Liver (tissue), 3 donors: ENCODE measurements around the gene NAXD.

Experiments
- CTCF ChIP-seq: fragments of 150-350 bp; IDR thresholded peaks from 2 replicates; pipeline ENCODE4 v1.5.1; 2017; ENCODE audit warnings: improper control_type of control experiment, low read depth, low read length; ENCODE audit not compliant: missing input control
- FOXA1 ChIP-seq: IDR thresholded peaks from 2 replicates; pipeline ENCODE4 v1.6.1; 2016; ENCODE audit warnings: antibody characterized with exemption
- GABPA ChIP-seq, 2 donors: IDR thresholded peaks in 1 of 2; conservative IDR thresholded peaks in 1 of 2; 2 replicates each; pipeline ENCODE4 v1.6.1; 2016; ENCODE audit warnings: antibody characterized with exemption in 2 of 2, mild to moderate bottlenecking in 1 of 2, moderate library complexity in 1 of 2
- HNF4A ChIP-seq, 2 donors: conservative IDR thresholded peaks; 2 replicates each; pipeline ENCODE4 v1.6.1; 2016; ENCODE audit warnings: antibody characterized with exemption in 2 of 2, mild to moderate bottlenecking in 2 of 2
- JUND ChIP-seq, 2 donors: IDR thresholded peaks; 2 replicates each; pipeline ENCODE4 v1.6.1; 2016; ENCODE audit warnings: antibody characterized with exemption in 2 of 2
- SP1 ChIP-seq: IDR thresholded peaks from 2 replicates; pipeline ENCODE4 v1.6.1; 2018; ENCODE audit warnings: antibody characterized with exemption, mild to moderate bottlenecking
- TAF1 ChIP-seq: conservative IDR thresholded peaks from 2 replicates; pipeline ENCODE4 v1.6.1; 2016; ENCODE audit warnings: antibody characterized with exemption, mild to moderate bottlenecking
- ZBTB33 ChIP-seq: IDR thresholded peaks from 2 replicates; pipeline ENCODE4 v1.6.1; 2016; ENCODE audit warnings: antibody characterized with exemption
- TF ChIP-seq, protein P1 (sequence below): IDR thresholded peaks from 2 replicates; pipeline ENCODE4 v1.6.1; 2016; ENCODE audit warnings: antibody characterized with exemption
- TF ChIP-seq, protein P2 (sequence below): IDR thresholded peaks from 2 replicates; pipeline ENCODE4 v1.6.1; 2016; ENCODE audit warnings: antibody characterized with exemption
- TF ChIP-seq, protein P3 (sequence below): IDR thresholded peaks from 2 replicates; pipeline ENCODE4 v1.6.1; 2016; ENCODE audit warnings: antibody characterized with exemption, mild to moderate bottlenecking
- donor health status: healthy.
- donor health status: healthy.

- no peak for TF ChIP-seq CTCF
- TF ChIP-seq, protein P1, sequence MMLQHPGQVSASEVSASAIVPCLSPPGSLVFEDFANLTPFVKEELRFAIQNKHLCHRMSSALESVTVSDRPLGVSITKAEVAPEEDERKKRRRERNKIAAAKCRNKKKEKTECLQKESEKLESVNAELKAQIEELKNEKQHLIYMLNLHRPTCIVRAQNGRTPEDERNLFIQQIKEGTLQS: no peak
- no peak for TF ChIP-seq HNF4A (conservative IDR thresholded peaks at IDR 0.05)
- no peak for TF ChIP-seq TAF1
- TF ChIP-seq GABPA (IDR thresholded peaks at IDR 0.05 in 1 of 2, conservative IDR thresholded peaks at IDR 0.05 in 1 of 2): no peak
- TF ChIP-seq, protein P2, sequence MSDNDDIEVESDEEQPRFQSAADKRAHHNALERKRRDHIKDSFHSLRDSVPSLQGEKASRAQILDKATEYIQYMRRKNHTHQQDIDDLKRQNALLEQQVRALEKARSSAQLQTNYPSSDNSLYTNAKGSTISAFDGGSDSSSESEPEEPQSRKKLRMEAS: no peak
- TF ChIP-seq ZBTB33: no peak
- TF ChIP-seq FOXA1: no peak
- TF ChIP-seq, protein P3, sequence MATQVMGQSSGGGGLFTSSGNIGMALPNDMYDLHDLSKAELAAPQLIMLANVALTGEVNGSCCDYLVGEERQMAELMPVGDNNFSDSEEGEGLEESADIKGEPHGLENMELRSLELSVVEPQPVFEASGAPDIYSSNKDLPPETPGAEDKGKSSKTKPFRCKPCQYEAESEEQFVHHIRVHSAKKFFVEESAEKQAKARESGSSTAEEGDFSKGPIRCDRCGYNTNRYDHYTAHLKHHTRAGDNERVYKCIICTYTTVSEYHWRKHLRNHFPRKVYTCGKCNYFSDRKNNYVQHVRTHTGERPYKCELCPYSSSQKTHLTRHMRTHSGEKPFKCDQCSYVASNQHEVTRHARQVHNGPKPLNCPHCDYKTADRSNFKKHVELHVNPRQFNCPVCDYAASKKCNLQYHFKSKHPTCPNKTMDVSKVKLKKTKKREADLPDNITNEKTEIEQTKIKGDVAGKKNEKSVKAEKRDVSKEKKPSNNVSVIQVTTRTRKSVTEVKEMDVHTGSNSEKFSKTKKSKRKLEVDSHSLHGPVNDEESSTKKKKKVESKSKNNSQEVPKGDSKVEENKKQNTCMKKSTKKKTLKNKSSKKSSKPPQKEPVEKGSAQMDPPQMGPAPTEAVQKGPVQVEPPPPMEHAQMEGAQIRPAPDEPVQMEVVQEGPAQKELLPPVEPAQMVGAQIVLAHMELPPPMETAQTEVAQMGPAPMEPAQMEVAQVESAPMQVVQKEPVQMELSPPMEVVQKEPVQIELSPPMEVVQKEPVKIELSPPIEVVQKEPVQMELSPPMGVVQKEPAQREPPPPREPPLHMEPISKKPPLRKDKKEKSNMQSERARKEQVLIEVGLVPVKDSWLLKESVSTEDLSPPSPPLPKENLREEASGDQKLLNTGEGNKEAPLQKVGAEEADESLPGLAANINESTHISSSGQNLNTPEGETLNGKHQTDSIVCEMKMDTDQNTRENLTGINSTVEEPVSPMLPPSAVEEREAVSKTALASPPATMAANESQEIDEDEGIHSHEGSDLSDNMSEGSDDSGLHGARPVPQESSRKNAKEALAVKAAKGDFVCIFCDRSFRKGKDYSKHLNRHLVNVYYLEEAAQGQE: no peak
- TF ChIP-seq JUND (IDR thresholded peaks at IDR 0.05): no peak
- no peak for TF ChIP-seq SP1
Measured at GRCh38 chr13:110610955-110611595, 4.3 kb upstream of the NAXD start.
